AG04449 (cell line): ENCODE measurements around the gene LIMK2.

Source experiments
- CTCF ChIA-PET: fragments of 350-600 bp; formaldehyde crosslinking; extraction: SDS; loops from one replicate; lab custom pipeline; 2021; ENCODE audit warnings: antibody characterized with exemption; lab: Yijun Ruan, JAX
- POLR2A ChIA-PET: fragments of 400-600, 350-600 bp; formaldehyde crosslinking; extraction: SDS; loops from one replicate; lab custom pipeline; 2020; ENCODE audit warnings: antibody characterized with exemption, inconsistent platforms; lab: Yijun Ruan, JAX
- DNase-seq: peaks from one replicate; pipeline ENCODE4 v3.0.0-alpha.2; 2010; ENCODE audit warnings: low read depth, low spot score
- H3K4me3 ChIP-seq: 2 replicates; pipeline ENCODE4 v1.5.1; 2011; ENCODE audit warnings: low read depth, mild to moderate bottlenecking, control low read depth, low read length
- CTCF ChIP-seq: IDR thresholded peaks from one replicate; pipeline ENCODE4 v1.5.1; 2011; ENCODE audit warnings: mild to moderate bottlenecking, moderate library complexity, low read length, control low read depth, inconsistent platforms; ENCODE audit not compliant: insufficient read depth; ENCODE audit errors: missing control alignments

LIMK2 gene

GRCh38 chr22:31326877-31327276 is 114.8 kb downstream of the LIMK2 start:
- ChIA-PET CTCF (interaction anchor here (0.8 to 5.4 kb wide), 4 partner anchors 12 to 54 kb away, joined by 4 to 67 read pairs (median 4); no protein-coding TSS in a partner anchor), POLR2A (no interaction called here)
- no peak for DNase-seq
- no peak for TF ChIP-seq CTCF
- no peak overlapping the region for H3K4me3 ChIP-seq

GRCh38 chr22:31327806-31328543 is 115.9 kb downstream of the LIMK2 start:
- no peak overlapping the region for H3K4me3 ChIP-seq
- ChIA-PET CTCF (interaction anchor here (0.7 to 5.4 kb wide), 3 partner anchors 9 to 17 kb away, joined by 3 to 67 read pairs (median 3); no protein-coding TSS in a partner anchor), POLR2A (no interaction called here)
- TF ChIP-seq CTCF, result no peak
- DNase-seq, result no peak

- POLR2A ChIA-PET, result no interaction called here
- no peak for TF ChIP-seq CTCF
- no peak overlapping the region for H3K4me3 ChIP-seq
- CTCF ChIA-PET, result interaction anchor here (0.7 to 1.2 kb wide), 2 partner anchors 9 to 16 kb away, joined by 3 read pairs; no protein-coding TSS in a partner anchor
- DNase-seq, result no peak
Measured at GRCh38 chr22:31328544-31328960, 116.5 kb downstream of the LIMK2 start.

- DNase-seq, result no peak
- POLR2A ChIA-PET, result no interaction called here
- no peak for TF ChIP-seq CTCF
- no peak overlapping the region for H3K4me3 ChIP-seq
- CTCF ChIA-PET, result interaction anchor here (7.4 kb wide), 1 partner anchor 15 kb away, joined by 53 read pairs; no protein-coding TSS in a partner anchor
Measured at GRCh38 chr22:31329029-31329428, 116.9 kb downstream of the LIMK2 start.
